Tracheal epithelial cell (primary cell): ENCODE data around the gene SLCO6A1. TPM values are rescaled to one million over a fixed set of nuclear protein-coding genes. Genes with fewer than 3 reads are reported as not detected.

Source experiments
- total RNA-seq: library from RNA; depleted of rRNA; stranded (reverse); fragments of >200 nt; gene quantifications from 2 replicates; pipeline ENCODE4 v1.2.1, GENCODE V29; 2014

Gene SLCO6A1, protein sequence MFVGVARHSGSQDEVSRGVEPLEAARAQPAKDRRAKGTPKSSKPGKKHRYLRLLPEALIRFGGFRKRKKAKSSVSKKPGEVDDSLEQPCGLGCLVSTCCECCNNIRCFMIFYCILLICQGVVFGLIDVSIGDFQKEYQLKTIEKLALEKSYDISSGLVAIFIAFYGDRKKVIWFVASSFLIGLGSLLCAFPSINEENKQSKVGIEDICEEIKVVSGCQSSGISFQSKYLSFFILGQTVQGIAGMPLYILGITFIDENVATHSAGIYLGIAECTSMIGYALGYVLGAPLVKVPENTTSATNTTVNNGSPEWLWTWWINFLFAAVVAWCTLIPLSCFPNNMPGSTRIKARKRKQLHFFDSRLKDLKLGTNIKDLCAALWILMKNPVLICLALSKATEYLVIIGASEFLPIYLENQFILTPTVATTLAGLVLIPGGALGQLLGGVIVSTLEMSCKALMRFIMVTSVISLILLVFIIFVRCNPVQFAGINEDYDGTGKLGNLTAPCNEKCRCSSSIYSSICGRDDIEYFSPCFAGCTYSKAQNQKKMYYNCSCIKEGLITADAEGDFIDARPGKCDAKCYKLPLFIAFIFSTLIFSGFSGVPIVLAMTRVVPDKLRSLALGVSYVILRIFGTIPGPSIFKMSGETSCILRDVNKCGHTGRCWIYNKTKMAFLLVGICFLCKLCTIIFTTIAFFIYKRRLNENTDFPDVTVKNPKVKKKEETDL
- not detected in 2 replicates for total RNA-seq

DNA sequence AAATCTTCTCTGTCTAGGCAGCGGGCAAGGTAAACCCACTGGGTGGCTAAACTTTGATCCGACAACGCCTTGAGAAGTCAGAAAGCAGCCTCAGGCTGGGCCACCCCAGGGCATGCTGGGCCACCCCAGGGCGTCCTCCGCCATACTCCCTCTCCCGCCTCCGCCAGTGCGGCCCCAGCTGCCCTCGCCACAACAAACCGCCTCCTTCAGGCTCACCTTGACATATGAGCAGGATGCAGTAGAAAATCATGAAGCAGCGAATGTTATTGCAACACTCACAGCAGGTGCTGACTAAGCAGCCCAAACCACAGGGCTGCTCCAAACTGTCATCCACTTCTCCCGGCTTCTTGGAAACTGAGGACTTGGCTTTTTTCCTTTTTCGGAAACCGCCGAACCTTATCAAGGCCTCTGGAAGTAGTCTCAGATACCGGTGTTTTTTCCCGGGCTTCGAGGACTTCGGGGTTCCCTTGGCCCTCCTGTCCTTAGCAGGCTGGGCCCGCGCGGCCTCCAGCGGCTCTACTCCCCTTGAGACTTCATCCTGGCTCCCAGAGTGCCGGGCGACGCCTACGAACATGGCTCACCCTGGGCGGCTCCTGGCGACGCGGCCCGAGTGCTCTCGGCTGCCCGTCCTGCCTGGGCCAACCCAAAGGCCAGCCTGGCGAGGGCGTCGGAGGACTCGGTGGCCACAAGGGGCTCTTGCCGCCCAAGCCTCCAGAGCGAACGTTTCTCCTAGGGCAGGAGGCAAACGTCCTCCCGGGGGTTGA is at the start of gene SLCO6A1:
Gene SLCO6A1, minus strand, starts transcription at position 731 of the 764 bp plus-strand sequence. Its CDS starts 157 bp downstream, at position 574.

Other genes starting within 250 kb of the SLCO6A1 start
- 0.21 and 1.9 TPM in 2 replicates for gene SLCO4C1, start 202.7 kb downstream of the SLCO6A1 start, total RNA-seq